Mammary epithelial cell (primary cell): ENCODE results near the gene CEP120.

Experiments
- CTCF ChIP-seq, 2 donors: IDR thresholded peaks in 1 of 2; conservative IDR thresholded peaks in 1 of 2; 2 replicates each; pipeline ENCODE4 v1.5.1; 2011 to 2012; ENCODE audit warnings: inconsistent platforms in 2 of 2, low read length in 2 of 2, mild to moderate bottlenecking in 2 of 2, control low read depth in 1 of 2, low read depth in 1 of 2; ENCODE audit not compliant: insufficient read depth in 1 of 2; ENCODE audit errors: extremely low read depth in 1 of 2
- EZH2 ChIP-seq: IDR thresholded peaks from 2 replicates; pipeline ENCODE4 v1.6.1; 2012; ENCODE audit warnings: low read length, inconsistent platforms, borderline replicate concordance

- TF ChIP-seq CTCF (conservative IDR thresholded peaks at IDR 0.05 in 1 of 2, IDR thresholded peaks at IDR 0.05 in 1 of 2; ENCODE audit: extremely low read depth in 1 of 2, insufficient read depth in 1 of 2, low read depth in 1 of 2, low read length in 2 of 2) (no peak), EZH2 (no peak)
These were observed 6.2 kb upstream of the CEP120 start for GRCh38 chr5:123429221-123429954.
